GM12878 (cell line): ENCODE measurements around the gene TAS2R30. TPM values are rescaled to one million over a fixed set of nuclear protein-coding genes. Genes with fewer than 3 reads are reported as not detected.

Experiments
- ATF7 ChIP-seq: fragments of 450-650 bp; IDR thresholded peaks from 2 replicates; pipeline ENCODE4 v1.6.1; 2016; ENCODE audit warnings: low read depth, mild to moderate bottlenecking
- BCL3 ChIP-seq: IDR thresholded peaks from 2 replicates; pipeline ENCODE4 v1.6.1; 2011; ENCODE audit warnings: borderline replicate concordance, low read depth, mild to moderate bottlenecking, moderate library complexity, low read length; ENCODE audit not compliant: insufficient read depth, poor library complexity, severe bottlenecking
- CBFB ChIP-seq: IDR thresholded peaks from 2 replicates; pipeline ENCODE4 v1.6.1; 2016; ENCODE audit warnings: antibody characterized with exemption, low read depth
- CBX5 ChIP-seq: sonication (generic); IDR thresholded peaks from 2 replicates; pipeline ENCODE4 v1.6.1; 2016; ENCODE audit warnings: low read depth, moderate library complexity, mild to moderate bottlenecking, inconsistent platforms
- CEBPB ChIP-seq, 2 experiments: fragments of 150-350 bp in 1 of 2; IDR thresholded peaks; 2 replicates each; pipeline ENCODE4 v1.6.1; 2012 to 2014; ENCODE audit warnings: low read depth in 2 of 2, low read length in 2 of 2, borderline replicate concordance in 1 of 2, inconsistent platforms in 1 of 2
- CHD1 ChIP-seq: IDR thresholded peaks from 2 replicates; pipeline ENCODE4 v1.6.1; 2012; ENCODE audit warnings: low read depth, low read length, improper control_type of control experiment
- EP300 ChIP-seq, 2 experiments: fragments of 150-350 bp in 1 of 2; IDR thresholded peaks; 2 replicates each; pipeline ENCODE4 v1.6.1; 2011 to 2012; ENCODE audit warnings: low read depth in 2 of 2, low read length in 2 of 2, borderline replicate concordance in 1 of 2, improper control_type of control experiment in 1 of 2, inconsistent platforms in 1 of 2; ENCODE audit not compliant: control insufficient read depth in 1 of 2
- ETV6 ChIP-seq, 2 experiments: fragments of 450-650 bp in 1 of 2; IDR thresholded peaks in 1 of 2; conservative IDR thresholded peaks in 1 of 2; 2 replicates each; pipeline ENCODE4 v1.6.1; 2014; ENCODE audit warnings: antibody characterized with exemption in 1 of 2, borderline replicate concordance in 1 of 2, low read depth in 1 of 2, mild to moderate bottlenecking in 1 of 2, moderate library complexity in 1 of 2
- FOXM1 ChIP-seq: IDR thresholded peaks from 2 replicates; pipeline ENCODE4 v1.6.1; 2012; ENCODE audit warnings: low read depth, mild to moderate bottlenecking, inconsistent platforms, low read length, moderate library complexity
- HDAC2 ChIP-seq: fragments of 200-600 bp; sonication (generic); IDR thresholded peaks from 2 replicates; pipeline ENCODE4 v1.6.1; 2017
- HDAC6 ChIP-seq: fragments of 200-600 bp; sonication (generic); IDR thresholded peaks from one replicate; pipeline ENCODE4 v1.8.0; 2017; ENCODE audit warnings: antibody characterized with exemption; ENCODE audit not compliant: unreplicated experiment
- IRF4 ChIP-seq: IDR thresholded peaks from 2 replicates; pipeline ENCODE4 v1.6.1; 2011; ENCODE audit warnings: low read depth, low read length
- JUNB ChIP-seq: IDR thresholded peaks from 2 replicates; pipeline ENCODE4 v1.6.1; 2016; ENCODE audit warnings: antibody characterized with exemption, mild to moderate bottlenecking
- MEF2B ChIP-seq: fragments of 450-650 bp; IDR thresholded peaks from 2 replicates; pipeline ENCODE4 v1.6.1; 2018; ENCODE audit warnings: mild to moderate bottlenecking, moderate library complexity; ENCODE audit not compliant: partially characterized antibody, poor library complexity, severe bottlenecking
- POLR2A ChIP-seq: IDR thresholded peaks from 2 replicates; pipeline ENCODE4 v1.6.1; 2011; ENCODE audit warnings: low read depth, mild to moderate bottlenecking, low read length
- POU2F2 ChIP-seq: IDR thresholded peaks from 3 replicates; pipeline ENCODE4 v1.6.1; 2011; ENCODE audit warnings: low read depth, mild to moderate bottlenecking, low read length, borderline replicate concordance
- RB1 ChIP-seq: fragments of 450-650 bp; formaldehyde crosslinking; IDR thresholded peaks from 2 replicates; pipeline ENCODE4 v1.6.1; 2017; ENCODE audit warnings: mild to moderate bottlenecking, borderline replicate concordance
- RELB ChIP-seq: fragments of 450-650 bp; IDR thresholded peaks from 2 replicates; pipeline ENCODE4 v1.6.1; 2017; ENCODE audit warnings: low read depth, mild to moderate bottlenecking, moderate library complexity
- RFX5 ChIP-seq: IDR thresholded peaks from 2 replicates; pipeline ENCODE4 v1.6.1; 2011; ENCODE audit warnings: low read depth, low read length, improper control_type of control experiment
- SMAD1 ChIP-seq: fragments of 450-650 bp; IDR thresholded peaks from 2 replicates; pipeline ENCODE4 v1.6.1; 2018; ENCODE audit warnings: mild to moderate bottlenecking, low read depth; ENCODE audit not compliant: partially characterized antibody
- SMAD5 ChIP-seq: IDR thresholded peaks from 2 replicates; pipeline ENCODE4 v1.6.1; 2016; ENCODE audit warnings: antibody characterized with exemption, low read depth
- SREBF1 ChIP-seq: IDR thresholded peaks from 2 replicates; pipeline ENCODE4 v1.6.1; 2012; ENCODE audit warnings: mild to moderate bottlenecking, low read length
- STAT3 ChIP-seq: IDR thresholded peaks from 2 replicates; pipeline ENCODE4 v1.6.1; 2011; ENCODE audit warnings: low read depth, low read length, improper control_type of control experiment
- TAF1 ChIP-seq: IDR thresholded peaks from 2 replicates; pipeline ENCODE4 v1.6.1; 2011; ENCODE audit warnings: mild to moderate bottlenecking, low read depth, low read length, borderline replicate concordance
- TARDBP ChIP-seq: IDR thresholded peaks from 2 replicates; pipeline ENCODE4 v1.6.1; 2016; ENCODE audit warnings: borderline replicate concordance
- USF2 ChIP-seq: IDR thresholded peaks from 2 replicates; pipeline ENCODE4 v1.6.1; 2011; ENCODE audit warnings: low read depth, low read length, improper control_type of control experiment, borderline replicate concordance
- WRNIP1 ChIP-seq: IDR thresholded peaks from 2 replicates; pipeline ENCODE4 v1.6.1; 2011; ENCODE audit warnings: low read depth, low read length, improper control_type of control experiment, borderline replicate concordance
- ZNF274 ChIP-seq: IDR thresholded peaks from one replicate; pipeline ENCODE4 v1.8.0; 2011; ENCODE audit not compliant: insufficient read length, insufficient read depth
- ZSCAN29 ChIP-seq: fragments of 450-650 bp; IDR thresholded peaks from 2 replicates; pipeline ENCODE4 v1.6.1; 2017; ENCODE audit warnings: mild to moderate bottlenecking, moderate library complexity
- polyA plus RNA-seq, 11 experiments: library from polyadenylated mRNA; depleted of rRNA in 4 of 11; unstranded in 6 of 11; stranded (reverse) in 5 of 11; fragments of >200 nt; fragmentation: Nextera tagmentation in 4 of 11; fragmentation: Illumina TruSeq in 1 of 11; extraction: Ambion mirVana in 4 of 11; extraction: Trizol in 1 of 11; gene quantifications; 1 replicate in 1 of 11; 2 replicates in 10 of 11; pipeline versions ENCODE4 v1.2.1 to v1.2.3, GENCODE V29; 2011 to 2016; ENCODE audit warnings: inconsistent platforms in 2 of 11, missing spikeins in 2 of 11, low read depth in 1 of 11
- total RNA-seq, 4 experiments: library from RNA; depleted of rRNA in 3 of 4; stranded (reverse); fragments of >200 nt in 3 of 4; fragmentation: Illumina TruSeq in 1 of 4; extraction: Trizol in 1 of 4; gene quantifications; 2 replicates each; pipeline versions ENCODE4 v1.2.1 to v1.2.3, GENCODE V29; 2013 to 2021

TAS2R30 gene
- total and polyA plus RNA-seq, 10 of the 15 experiments (the other 5 are each of a cell fraction or from before 2014, with no cell fraction given) = 0.09 to 5.9 (median 0.54) TPM; not detected in 3

GRCh38 chr12:11171145-11171968 is 36.9 kb upstream of the TAS2R30 start, which contains the start of gene SMIM10L1 (continued):
- TF ChIP-seq MEF2B = no peak
- TF ChIP-seq WRNIP1 = 0 out of 2 replicates have a peak, but pooled peaks have one; percentile 88
- TF ChIP-seq USF2 = no peak
- TF ChIP-seq SMAD1 = no peak
- TF ChIP-seq RB1 = peak; percentile 65; the same call in 1 of the 2 replicates
- peak; percentile 43; the same call in 1 of the 2 replicates for TF ChIP-seq RELB
- no peak for TF ChIP-seq HDAC2
- TF ChIP-seq CHD1 = no peak
- peak; percentile 91 for TF ChIP-seq POLR2A
- peak; percentile 83 for TF ChIP-seq CBX5
- TF ChIP-seq RFX5 = no peak
- no peak for TF ChIP-seq FOXM1
- peak; percentile 9 for TF ChIP-seq BCL3
- TF ChIP-seq STAT3 = no peak
- peak; percentile 98 for TF ChIP-seq CBFB
- peak; percentile 76 for TF ChIP-seq SMAD5
- TF ChIP-seq POU2F2 = peak; percentile 69
- TF ChIP-seq ETV6 (conservative IDR thresholded peaks at IDR 0.05 in 1 of 2, IDR thresholded peaks at IDR 0.05 in 1 of 2; ENCODE audit: borderline replicate concordance in 1 of 2, low read depth in 1 of 2) = no peak
- TF ChIP-seq IRF4 = no peak
- no peak for TF ChIP-seq SREBF1
- no peak for TF ChIP-seq ZNF274
- TF ChIP-seq TARDBP = 0 out of 2 replicates have a peak, but pooled peaks have one; percentile 50
- TF ChIP-seq HDAC6 = peak; percentile 24
- TF ChIP-seq ATF7 = no peak; the same call in 1 of the 2 replicates
- peak; percentile 78 for TF ChIP-seq TAF1
- 0 out of 4 replicates have a peak, but pooled peaks of 1 of the 2 experiments have one; percentile 1 for TF ChIP-seq CEBPB (IDR thresholded peaks at IDR 0.05; ENCODE audit: borderline replicate concordance in 1 of 2, low read depth in 2 of 2, low read length in 2 of 2)
- no peak for TF ChIP-seq JUNB
- no peak for TF ChIP-seq ZSCAN29
- TF ChIP-seq EP300 (IDR thresholded peaks at IDR 0.05; ENCODE audit: borderline replicate concordance in 1 of 2, control insufficient read depth in 1 of 2, low read depth in 2 of 2, low read length in 2 of 2) = no peak
